Measurements from ENCODE around the gene MLYCD. TPM values are rescaled to one million over a fixed set of nuclear protein-coding genes. Genes with fewer than 3 reads are reported as not detected.

MLYCD gene
- total RNA-seq, result 10.4 TPM
- long read RNA-seq, full-length matches to known transcripts, result 6 of 21 reads
- long read RNA-seq, partial matches to known transcripts, result 14 of 21 reads
- long read RNA-seq, other reads (novel, unspliced or antisense), result 1 of 21 reads

DNA sequence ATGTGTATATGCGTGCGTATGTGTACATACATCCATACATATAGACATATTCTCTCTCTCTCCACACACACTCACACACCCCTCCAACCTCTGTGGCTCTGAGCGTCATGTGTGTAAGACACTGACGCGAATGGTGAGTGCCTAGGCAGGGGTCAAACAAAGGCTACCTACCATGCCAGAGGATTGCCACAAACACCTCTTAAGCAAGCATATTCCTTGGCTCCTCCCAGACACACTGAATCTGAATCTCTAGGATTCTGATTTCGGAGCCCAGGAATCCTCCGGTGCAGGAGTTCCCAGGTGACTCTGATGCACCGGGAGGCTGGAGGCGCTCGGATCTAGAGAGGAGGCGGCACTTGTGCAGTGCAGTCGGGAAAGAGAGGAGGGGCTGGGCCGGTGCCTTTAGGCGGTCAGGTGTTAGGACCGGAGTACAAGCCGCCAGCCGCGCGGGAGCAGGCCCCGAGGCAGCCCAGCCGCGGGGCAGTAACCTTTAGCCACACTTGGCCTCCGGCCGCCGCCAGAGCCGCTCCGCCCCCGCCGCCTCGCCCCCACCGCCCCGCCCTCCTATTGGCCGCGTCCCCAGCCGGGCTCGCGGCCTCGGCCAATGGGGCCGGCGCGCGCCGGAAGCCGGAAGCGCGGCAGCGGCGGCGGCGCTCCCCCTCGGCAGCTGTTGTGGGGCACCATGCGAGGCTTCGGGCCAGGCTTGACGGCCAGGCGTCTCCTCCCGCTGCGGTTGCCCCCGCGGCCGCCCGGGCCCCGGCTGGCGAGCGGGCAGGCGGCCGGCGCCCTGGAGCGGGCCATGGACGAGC lies at the start of gene MLYCD:
TSS of gene MLYCD (plus strand) at position 653 of the 809 bp plus-strand sequence. CDS start at position 683, 30 bp downstream.
- DNase-seq (ENCODE audit: low spot score), result peak; percentile 97

- no peak for DNase-seq (ENCODE audit: low spot score)
These were observed 49.5 kb upstream of the MLYCD start for GRCh38 chr16:83849421-83849820.

GRCh38 chr16:83850947-83851346 lies 48.0 kb upstream of the MLYCD start:
- DNase-seq (ENCODE audit: low spot score), result no peak

GRCh38 chr16:83851473-83851872 lies 47.4 kb upstream of the MLYCD start:
- no peak for DNase-seq (ENCODE audit: low spot score)

DNA sequence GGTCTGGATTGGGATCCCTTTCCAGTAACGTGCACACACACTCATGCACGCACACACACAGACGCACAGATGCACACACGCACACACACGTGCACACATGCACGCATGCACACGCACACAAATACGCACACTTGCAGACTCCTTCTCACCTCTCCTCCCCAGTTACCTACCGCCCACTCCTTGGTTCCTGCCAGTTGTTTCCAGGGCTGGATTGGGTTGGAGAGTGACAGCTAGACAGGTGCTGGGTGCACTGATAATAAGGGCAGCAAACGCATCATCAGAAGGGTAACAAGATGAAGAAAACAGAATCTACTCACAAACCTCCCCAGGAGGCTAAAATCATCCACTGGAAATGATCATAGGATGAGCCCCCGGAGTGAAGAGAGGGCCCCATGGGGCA lies 46.1 kb upstream of the MLYCD start:
- no peak for DNase-seq (ENCODE audit: low spot score)

DNA sequence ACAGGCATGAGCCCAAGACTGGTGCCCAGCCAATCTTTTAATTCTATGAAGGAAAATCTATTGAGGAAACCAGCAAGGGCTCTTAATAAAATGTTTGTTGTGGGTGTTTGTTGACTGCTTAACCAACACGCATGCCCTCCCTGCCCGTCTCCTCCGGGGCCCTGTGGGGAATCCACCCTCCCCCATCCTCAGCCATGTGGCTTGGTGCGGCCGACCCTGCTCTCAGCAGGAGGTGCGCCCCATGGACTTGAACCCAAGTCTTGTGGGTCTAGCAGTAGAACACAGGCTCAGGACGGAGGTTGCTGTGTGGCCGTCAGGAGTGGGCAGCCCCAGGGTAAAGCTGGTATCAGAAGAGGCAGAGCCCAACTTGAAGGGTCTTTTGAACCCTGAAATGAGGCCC lies 45.1 kb upstream of the MLYCD start:
- no peak for DNase-seq (ENCODE audit: low spot score)

DNA sequence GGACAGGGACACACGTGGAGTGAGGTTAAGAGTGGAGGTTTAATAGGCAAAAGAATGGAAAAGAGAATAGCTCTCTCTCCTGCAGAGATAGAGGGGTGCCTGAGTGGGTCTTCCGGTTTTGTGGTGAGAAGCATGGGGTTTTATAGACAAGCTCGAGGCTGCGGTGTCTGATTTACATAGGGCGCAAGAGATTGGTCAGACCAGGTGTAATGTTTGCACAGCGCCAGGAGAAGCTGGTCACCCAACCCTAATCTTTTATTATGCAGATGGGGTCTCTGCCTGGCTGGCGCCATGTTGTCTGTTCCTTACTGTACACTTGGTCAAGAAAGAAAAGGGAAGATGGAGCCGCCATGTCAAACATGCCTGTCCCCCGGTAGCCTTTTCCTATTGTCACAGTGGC lies 44.5 kb upstream of the MLYCD start:
- no peak for DNase-seq (ENCODE audit: low spot score)

- no peak for DNase-seq (ENCODE audit: low spot score)
These were observed 42.1 kb upstream of the MLYCD start for GRCh38 chr16:83856792-83857191.

DNA sequence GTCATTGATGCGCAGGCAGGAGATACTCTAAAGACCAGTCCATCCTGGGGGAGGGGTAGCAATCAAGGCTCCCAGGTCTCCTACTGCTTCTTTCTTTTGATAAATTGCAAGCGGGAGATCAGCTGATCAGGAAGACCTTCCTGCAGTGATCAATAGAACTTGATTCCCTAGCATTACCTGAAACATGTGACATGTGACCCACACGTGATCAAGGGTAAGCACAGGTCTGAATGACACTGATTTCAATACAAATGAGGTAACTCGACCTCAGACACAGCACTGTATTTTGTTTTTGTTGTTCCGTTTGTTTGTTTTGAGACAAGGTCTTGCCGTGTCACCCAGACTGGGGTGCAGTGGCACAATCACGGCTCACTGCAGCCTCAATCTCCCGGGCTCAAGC lies 39.6 kb upstream of the MLYCD start:
- no peak for DNase-seq (ENCODE audit: low spot score)

- DNase-seq (ENCODE audit: low spot score), result no peak
These were observed 36.3 kb upstream of the MLYCD start for GRCh38 chr16:83862661-83863060.

DNA sequence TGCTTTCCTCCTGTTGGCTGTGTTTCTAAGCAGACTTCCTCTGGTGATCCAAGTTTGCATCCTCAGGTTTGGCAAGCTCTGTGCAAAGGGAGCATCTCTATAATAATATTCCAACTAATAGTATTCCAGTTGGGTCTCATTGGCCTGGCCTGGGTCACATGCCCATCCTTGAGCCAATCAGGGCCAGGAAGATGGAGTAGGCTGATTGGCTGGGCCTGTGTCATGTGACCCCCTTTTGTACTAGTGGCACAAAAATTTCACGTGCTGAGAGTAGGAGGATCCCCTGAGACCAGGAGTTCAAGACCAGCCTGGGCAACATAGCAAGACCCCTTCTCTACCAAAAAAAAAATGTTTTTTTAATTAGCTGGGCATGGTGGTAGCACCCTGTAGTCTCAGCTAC lies 35.2 kb upstream of the MLYCD start:
- no peak for DNase-seq (ENCODE audit: low spot score)

DNA sequence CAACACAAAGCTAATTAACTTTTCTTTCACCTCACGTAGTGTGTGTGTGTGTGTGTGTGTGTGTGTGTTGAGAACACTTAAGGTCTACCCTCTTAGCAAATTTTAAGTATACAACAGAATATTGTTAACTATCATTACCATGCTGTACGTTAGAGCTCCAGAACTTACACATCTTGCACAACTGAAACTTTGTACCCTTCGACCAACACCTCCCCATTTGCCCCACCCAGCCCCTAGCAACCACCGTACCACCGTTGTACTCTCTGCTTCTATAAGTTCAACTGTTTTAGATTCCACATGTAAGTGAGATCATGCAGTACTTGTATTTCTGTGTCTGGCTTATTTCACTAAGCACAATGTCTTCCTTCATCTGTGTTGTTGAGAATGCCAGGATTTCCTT lies 28.1 kb upstream of the MLYCD start:
- DNase-seq (ENCODE audit: low spot score), result no peak

- no peak for DNase-seq (ENCODE audit: low spot score)
These were observed 20.1 kb upstream of the MLYCD start for GRCh38 chr16:83878838-83879237.

GRCh38 chr16:83882163-83882885 lies 16.6 kb upstream of the MLYCD start:
- DNase-seq (ENCODE audit: low spot score), result no peak

GRCh38 chr16:83886199-83886971 lies 12.5 kb upstream of the MLYCD start:
- DNase-seq (ENCODE audit: low spot score), result no peak

DNA sequence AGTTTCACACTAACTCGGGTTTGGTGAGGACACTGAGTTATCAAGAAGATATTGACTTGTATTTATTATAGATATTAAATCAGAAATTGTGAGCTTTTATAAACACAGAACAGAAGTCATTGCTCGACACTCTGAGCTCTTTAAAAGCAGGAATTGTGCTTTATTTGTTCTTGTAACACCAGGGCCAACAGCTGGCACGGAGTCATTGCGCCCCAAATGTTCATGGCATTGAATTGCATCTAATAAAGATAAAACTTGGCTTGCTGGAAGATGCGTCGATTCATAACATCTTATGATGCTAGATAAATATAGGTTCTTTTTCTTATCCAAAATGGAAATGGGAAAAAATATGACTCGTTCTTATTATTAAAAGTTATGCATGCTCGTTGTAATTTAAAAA lies 11.8 kb upstream of the MLYCD start:
- no peak for DNase-seq (ENCODE audit: low spot score)

DNA sequence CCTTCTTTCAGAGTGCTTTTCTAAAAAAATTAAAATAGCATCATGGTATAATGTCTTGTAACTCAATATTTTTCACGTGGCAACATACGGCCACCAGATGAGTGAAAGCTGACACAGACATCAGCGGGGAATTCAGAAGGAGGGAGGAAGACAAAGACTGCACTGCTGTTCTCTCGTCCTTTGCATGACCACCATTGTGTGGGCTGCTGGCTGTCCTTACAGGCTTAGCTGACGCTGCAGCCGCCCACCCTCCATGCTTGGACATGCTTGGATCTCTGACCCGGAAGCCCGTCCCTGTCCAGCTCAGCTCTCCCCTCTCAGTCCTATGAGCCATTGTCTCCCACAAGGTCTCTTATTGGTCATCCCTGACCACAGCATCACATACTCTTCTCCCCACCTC lies 11.4 kb upstream of the MLYCD start:
- no peak for DNase-seq (ENCODE audit: low spot score)

DNA sequence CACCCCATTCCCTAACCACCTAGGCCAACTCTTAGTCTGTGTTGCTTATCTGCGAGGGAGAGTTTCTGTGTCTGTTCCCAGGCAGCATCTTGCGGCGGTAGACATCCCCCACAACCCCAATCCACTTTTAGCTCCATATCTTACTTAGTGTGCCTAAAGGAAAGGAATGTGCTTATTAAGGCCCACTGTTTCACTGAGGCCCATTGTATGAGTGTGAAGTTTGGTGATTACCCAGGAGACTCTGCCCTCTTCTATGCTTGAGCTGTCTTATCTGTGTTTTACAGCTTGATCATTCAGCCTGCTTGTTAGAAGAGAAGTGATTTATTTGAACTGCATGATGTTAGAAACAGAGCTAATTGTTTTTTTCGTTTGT lies 10.3 kb upstream of the MLYCD start:
- no peak for DNase-seq (ENCODE audit: low spot score)

- DNase-seq (ENCODE audit: low spot score), result no peak
These were observed 8.6 kb upstream of the MLYCD start for GRCh38 chr16:83890359-83890758.

DNA sequence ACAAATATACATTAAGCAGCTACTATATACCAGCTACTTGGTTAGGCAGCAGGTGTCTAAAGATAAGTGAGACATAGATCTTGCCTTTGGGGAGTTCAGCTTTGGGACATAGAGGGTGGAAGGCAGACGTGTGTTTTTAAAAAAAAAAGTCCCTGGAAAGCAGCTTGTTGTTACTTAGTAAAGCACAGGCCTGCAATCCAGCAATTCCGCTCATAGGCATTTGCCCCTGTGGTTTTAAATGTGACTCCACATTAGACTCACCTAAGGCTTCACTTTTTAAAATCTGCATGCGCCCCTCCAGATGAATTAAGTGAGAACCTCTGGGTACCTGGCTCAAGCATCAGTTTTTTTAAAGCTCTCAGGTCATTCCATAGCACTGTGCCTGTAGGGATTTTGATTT lies 7.2 kb upstream of the MLYCD start:
- no peak for DNase-seq (ENCODE audit: low spot score)

- no peak for DNase-seq (ENCODE audit: low spot score)
These were observed 3.7 kb upstream of the MLYCD start for GRCh38 chr16:83895243-83895642.

- DNase-seq (ENCODE audit: low spot score), result no peak
These were observed 3.0 kb upstream of the MLYCD start for GRCh38 chr16:83895942-83896341.

Data from mesenteric fat pad (tissue), 1 donor.